Neutrophil (primary cell): Measurements from ENCODE around the gene CKAP4.

Source experiments
- H3K27ac ChIP-seq: fragments of 200-600 bp; sonication (generic); 2 replicates; pipeline ENCODE4 v1.5.1; 2016; ENCODE audit warnings: mild to moderate bottlenecking, moderate library complexity
- H3K27me3 ChIP-seq: fragments of 200-600 bp; sonication (generic); 2 replicates; pipeline ENCODE4 v1.6.0; 2016; ENCODE audit warnings: mild to moderate bottlenecking
- H3K36me3 ChIP-seq: fragments of 200-600 bp; sonication (generic); 2 replicates; pipeline ENCODE4 v1.5.1; 2017
- H3K4me1 ChIP-seq, 2 experiments: fragments of 200-600 bp in 1 of 2; sonication (generic) in 1 of 2; 1 replicate in 1 of 2; 2 replicates in 1 of 2; pipeline versions ENCODE4 v1.5.1 to v1.6.1; 2013 to 2016; ENCODE audit warnings: low read depth in 1 of 2, low read length in 1 of 2, mild to moderate bottlenecking in 1 of 2, moderate library complexity in 1 of 2; ENCODE audit not compliant: control insufficient read depth in 1 of 2, insufficient read depth in 1 of 2
- H3K4me3 ChIP-seq, 2 experiments: fragments of 200-600 bp in 1 of 2; sonication (generic) in 1 of 2; 1 replicate in 1 of 2; 2 replicates in 1 of 2; pipeline ENCODE4 v1.5.1; 2013 to 2016; ENCODE audit warnings: low read depth in 1 of 2, low read length in 1 of 2, mild to moderate bottlenecking in 1 of 2, moderate library complexity in 1 of 2
- H3K9me3 ChIP-seq: fragments of 200-600 bp; sonication (generic); 2 replicates; pipeline ENCODE4 v1.5.1; 2016
- TF ChIP-seq, protein P1 (sequence below): fragments of 200-600 bp; sonication (generic); IDR thresholded peaks from 2 replicates; pipeline ENCODE4 v1.5.1; 2016; ENCODE audit warnings: antibody characterized with exemption

Gene CKAP4, protein sequence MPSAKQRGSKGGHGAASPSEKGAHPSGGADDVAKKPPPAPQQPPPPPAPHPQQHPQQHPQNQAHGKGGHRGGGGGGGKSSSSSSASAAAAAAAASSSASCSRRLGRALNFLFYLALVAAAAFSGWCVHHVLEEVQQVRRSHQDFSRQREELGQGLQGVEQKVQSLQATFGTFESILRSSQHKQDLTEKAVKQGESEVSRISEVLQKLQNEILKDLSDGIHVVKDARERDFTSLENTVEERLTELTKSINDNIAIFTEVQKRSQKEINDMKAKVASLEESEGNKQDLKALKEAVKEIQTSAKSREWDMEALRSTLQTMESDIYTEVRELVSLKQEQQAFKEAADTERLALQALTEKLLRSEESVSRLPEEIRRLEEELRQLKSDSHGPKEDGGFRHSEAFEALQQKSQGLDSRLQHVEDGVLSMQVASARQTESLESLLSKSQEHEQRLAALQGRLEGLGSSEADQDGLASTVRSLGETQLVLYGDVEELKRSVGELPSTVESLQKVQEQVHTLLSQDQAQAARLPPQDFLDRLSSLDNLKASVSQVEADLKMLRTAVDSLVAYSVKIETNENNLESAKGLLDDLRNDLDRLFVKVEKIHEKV

DNA sequence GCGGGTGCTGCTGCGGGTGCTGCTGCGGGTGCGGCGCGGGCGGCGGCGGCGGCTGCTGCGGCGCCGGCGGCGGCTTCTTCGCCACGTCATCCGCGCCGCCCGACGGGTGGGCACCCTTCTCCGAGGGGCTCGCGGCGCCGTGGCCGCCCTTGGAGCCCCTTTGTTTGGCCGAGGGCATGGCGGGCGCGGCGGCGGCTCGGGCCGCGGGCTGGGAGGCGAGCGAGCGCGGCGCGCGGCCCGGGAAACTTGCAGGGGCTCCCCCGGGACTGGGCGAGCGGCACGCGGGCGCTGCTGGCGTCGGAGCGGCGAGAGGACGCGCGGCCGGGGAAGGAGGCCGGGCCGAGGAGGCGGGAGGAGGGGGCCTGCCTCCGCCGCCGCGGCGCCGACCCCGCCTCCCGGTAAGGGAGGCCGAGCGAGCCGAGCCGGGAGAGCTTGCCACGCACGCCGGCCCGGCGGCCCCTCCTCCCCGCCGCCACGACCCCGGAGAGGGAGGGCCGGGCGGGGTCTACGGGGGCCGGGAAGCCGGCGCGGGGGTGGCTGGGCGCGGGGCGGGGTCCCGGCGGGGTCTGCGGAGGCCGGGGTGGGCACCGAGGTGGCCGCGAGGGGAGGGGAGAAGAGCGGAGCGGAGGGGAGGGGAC is at the start of gene CKAP4:
CKAP4 (minus strand) TSS at position 347 of the 638 bp plus-strand sequence; CDS start at position 178, 169 bp downstream.
- H3K27ac ChIP-seq: peak within 1 kb of the TSS; percentile 100
- H3K9me3 ChIP-seq: no peaks in the 10 kb centered on the region
- H3K4me1 ChIP-seq: peaks cover 76 to 83% of the 10 kb centered on the region in 2 experiments
- peak within 1 kb of the TSS; percentile 77 to 99 for H3K4me3 ChIP-seq
- H3K27me3 ChIP-seq: no peaks in the 10 kb centered on the region
- TF ChIP-seq, protein P1, sequence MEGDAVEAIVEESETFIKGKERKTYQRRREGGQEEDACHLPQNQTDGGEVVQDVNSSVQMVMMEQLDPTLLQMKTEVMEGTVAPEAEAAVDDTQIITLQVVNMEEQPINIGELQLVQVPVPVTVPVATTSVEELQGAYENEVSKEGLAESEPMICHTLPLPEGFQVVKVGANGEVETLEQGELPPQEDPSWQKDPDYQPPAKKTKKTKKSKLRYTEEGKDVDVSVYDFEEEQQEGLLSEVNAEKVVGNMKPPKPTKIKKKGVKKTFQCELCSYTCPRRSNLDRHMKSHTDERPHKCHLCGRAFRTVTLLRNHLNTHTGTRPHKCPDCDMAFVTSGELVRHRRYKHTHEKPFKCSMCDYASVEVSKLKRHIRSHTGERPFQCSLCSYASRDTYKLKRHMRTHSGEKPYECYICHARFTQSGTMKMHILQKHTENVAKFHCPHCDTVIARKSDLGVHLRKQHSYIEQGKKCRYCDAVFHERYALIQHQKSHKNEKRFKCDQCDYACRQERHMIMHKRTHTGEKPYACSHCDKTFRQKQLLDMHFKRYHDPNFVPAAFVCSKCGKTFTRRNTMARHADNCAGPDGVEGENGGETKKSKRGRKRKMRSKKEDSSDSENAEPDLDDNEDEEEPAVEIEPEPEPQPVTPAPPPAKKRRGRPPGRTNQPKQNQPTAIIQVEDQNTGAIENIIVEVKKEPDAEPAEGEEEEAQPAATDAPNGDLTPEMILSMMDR: no peak
- H3K36me3 ChIP-seq: peaks cover 15% of the 10 kb centered on the region

DNA sequence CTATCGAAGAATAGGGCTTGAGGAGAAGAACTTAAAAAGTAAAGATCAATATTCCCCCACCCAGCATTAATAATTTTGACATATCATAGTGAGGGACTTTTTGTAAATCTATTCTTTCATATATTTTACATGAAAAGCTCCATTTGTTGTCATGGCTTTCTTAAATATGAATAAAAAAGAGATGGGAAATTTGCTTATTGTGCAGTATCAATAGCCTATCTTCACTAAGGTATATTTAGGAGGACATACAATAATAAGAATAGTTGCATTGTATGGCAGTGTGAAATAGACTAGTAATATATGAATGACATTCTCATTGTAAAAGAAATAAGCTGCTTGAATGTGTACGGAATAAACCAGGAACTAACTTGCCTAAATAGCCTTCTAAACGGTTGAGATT is 49.3 kb upstream of the CKAP4 start:
- Histone ChIP-seq H3K4me1 (peaks cover 15 to 21% of the 10 kb centered on the region in 2 experiments), H3K9me3 (no peaks in the 10 kb centered on the region), H3K4me3 (no peak overlapping the region), H3K27me3 (no peaks in the 10 kb centered on the region), H3K27ac (no peak overlapping the region), H3K36me3 (no peaks in the 10 kb centered on the region)
- TF ChIP-seq, protein P1: no peak

DNA sequence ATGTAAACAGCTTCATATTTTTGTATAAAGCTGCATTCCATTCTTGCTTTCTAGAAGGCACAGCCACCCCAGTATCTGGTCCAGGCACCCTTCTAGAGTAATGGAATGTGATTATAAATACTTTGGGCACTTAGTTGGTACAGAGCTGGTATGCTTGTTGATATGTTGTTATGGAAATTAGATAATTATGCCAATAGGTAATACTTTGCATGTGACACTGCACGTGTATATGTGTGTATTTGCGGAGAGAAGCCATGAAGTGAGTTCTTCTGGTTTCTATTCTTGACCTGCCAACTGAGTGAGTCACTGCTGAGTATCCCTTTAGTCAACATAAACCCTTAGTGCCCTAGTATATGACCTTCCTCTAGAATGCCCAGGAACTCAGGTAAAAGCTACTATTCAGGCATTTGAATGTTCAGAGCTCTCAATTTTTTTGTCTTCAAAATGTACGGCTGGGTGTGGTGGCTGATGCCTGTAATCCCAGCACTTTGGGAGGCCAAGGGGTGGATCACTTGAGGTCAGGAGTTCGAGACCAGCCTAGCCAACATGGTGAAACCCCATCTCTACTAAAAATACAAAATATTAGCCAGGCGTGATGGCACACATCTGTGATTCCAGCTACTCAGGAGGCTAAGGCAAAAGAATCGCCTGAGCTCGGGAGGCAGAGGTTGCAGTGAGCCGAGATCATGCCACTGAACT is 48.5 kb upstream of the CKAP4 start:
- Histone ChIP-seq H3K36me3 (no peaks in the 10 kb centered on the region), H3K4me1 (peaks cover 12 to 20% of the 10 kb centered on the region in 2 experiments), H3K27ac (no peak overlapping the region), H3K9me3 (no peaks in the 10 kb centered on the region), H3K27me3 (no peaks in the 10 kb centered on the region), H3K4me3 (no peak overlapping the region)
- TF ChIP-seq, protein P1: no peak

DNA sequence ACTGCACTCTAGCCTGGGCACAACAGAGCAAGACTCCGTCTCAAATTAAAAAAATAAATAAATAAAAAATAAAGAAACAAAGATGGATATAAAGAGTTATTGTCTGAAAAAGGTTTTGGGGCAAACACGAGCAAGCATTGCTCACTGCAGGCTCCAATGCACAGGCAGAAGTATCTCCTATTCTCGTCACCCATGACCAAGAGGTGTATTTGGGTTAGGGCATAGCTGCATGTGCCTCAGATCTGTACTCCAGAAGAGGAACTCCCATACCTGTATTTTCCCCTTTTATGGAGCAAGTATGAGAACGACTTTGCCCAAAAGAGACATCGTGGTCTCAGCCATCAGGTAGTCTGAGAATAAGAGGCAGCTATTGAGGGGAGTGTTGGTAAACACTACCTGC is 44.5 kb upstream of the CKAP4 start:
- Histone ChIP-seq H3K36me3 (no peaks in the 10 kb centered on the region), H3K27ac (no peak overlapping the region), H3K27me3 (peaks cover 3% of the 10 kb centered on the region), H3K4me1 (peaks cover 5 to 11% of the 10 kb centered on the region in 2 experiments), H3K4me3 (no peak overlapping the region), H3K9me3 (no peaks in the 10 kb centered on the region)
- TF ChIP-seq, protein P1: no peak

DNA sequence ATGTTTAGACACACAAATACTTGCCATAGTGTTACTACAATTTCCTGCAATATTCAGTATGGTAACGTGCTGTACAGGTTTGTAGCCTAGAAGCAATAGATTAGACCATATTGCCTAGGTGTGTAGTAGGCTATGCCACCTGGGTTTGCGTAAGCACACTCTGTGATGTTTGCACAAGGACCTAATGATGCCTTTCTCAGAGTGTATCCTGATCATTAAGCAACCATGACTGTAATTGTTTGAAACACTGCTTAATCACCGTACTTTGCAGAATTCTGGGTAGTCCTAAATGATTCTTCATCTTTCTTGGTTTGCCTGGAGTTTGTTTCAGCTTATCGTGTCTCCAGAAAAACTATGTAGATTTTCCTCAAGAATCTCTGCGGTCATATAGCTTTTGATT is 43.5 kb upstream of the CKAP4 start:
- H3K36me3 ChIP-seq: no peaks in the 10 kb centered on the region
- TF ChIP-seq, protein P1: no peak
- no peak overlapping the region for H3K4me3 ChIP-seq
- H3K9me3 ChIP-seq: no peaks in the 10 kb centered on the region
- H3K27me3 ChIP-seq: peaks cover 12% of the 10 kb centered on the region
- H3K4me1 ChIP-seq: peaks cover 5 to 11% of the 10 kb centered on the region in 2 experiments
- no peak overlapping the region for H3K27ac ChIP-seq
